Renal cortical epithelial cell (primary cell): Measurements from ENCODE around the gene THRB. TPM values are rescaled to one million over a fixed set of nuclear protein-coding genes. Genes with fewer than 3 reads are reported as not detected.

Experiments used
- DNase-seq: peaks from one replicate; pipeline ENCODE4 v3.0.0-alpha.2; 2011; ENCODE audit warnings: low read depth
- total RNA-seq: library from RNA; depleted of rRNA; stranded (reverse); fragments of >200 nt; gene quantifications from 2 replicates; pipeline ENCODE4 v1.2.3, GENCODE V29; 2014

THRB gene
- total RNA-seq, 1 donor from 2014 or later: 46.1 TPM

DNA sequence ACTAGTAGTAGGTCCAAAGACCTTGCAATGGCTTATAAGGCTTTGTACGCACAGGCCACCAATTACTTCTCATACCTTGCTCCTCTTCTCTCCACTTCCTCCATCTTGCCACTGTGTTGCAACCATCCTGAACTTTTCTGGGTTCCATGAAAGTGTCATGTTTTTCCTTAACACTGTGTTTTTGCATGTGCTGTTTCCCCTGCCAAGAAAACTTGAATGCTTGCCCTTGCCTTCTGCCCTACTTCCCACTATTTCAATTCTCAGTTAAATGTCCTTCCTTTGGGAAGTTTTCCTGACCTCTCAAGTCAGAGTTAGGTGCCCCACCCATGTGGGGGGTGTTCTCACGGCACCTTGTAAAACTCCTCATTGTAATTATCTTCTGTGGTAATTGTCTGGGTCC is 182.8 kb downstream of the THRB start:
- no peak for DNase-seq

DNA sequence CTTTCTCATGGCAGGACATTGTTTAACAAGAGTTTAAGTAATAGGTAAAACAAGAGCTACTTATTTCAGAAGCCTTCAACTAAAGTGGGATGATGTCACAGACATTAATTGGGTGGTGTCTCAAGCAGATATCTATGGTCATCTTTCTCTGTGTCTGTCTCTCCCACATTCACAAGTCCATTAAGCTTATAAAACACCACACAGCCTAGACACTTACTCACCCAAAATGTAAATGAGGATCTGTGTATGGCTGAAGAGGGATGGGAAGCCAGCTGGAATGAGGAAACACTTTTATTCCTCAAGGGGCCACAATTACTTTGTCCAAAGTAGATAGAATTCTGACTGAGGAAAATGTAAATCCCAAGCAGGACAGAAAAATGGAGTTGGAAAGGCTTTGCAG is 183.8 kb downstream of the THRB start:
- peak; percentile 36 for DNase-seq

GRCh38 chr3:24306518-24306917 is 188.1 kb downstream of the THRB start:
- DNase-seq: peak; percentile 21

GRCh38 chr3:24305795-24306467 is 188.7 kb downstream of the THRB start:
- DNase-seq: peak; percentile 44

DNA sequence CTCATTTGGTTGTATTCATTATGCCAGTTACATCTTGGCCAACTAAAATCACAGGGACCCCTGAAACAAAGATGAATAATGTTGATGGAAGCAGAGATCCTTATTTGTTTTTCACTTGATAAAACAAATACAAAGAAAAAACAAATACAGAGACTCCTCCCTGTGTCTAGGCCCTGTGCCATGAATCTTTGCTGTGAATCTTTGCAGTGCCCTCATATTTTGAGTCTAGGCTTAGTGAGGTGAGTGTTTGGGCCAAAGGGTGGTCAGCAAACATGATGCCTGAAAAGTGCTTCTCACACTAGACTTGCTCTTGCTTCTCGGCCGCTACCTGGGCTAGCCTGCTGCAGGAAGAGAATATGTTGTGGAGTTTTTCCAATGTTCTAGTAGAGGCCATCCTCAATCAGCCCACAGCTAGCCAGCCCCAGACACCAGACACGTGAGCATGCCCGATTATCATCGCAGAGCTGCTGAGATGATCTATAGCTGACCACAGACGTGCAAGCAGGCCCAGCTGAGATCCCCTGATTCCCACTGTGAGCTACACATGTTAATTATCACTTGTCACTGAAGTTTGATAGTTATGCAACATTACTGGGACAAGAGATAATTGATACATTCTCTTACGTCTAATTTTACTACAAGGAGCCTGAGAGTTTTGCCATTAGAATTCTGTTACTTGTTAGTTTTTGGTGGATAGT is 191.4 kb downstream of the THRB start:
- no peak for DNase-seq

GRCh38 chr3:24302396-24302795 is 192.3 kb downstream of the THRB start:
- peak; percentile 98 for DNase-seq

- no peak for DNase-seq
Observed at GRCh38 chr3:24300949-24301348, 193.7 kb downstream of the THRB start.

DNA sequence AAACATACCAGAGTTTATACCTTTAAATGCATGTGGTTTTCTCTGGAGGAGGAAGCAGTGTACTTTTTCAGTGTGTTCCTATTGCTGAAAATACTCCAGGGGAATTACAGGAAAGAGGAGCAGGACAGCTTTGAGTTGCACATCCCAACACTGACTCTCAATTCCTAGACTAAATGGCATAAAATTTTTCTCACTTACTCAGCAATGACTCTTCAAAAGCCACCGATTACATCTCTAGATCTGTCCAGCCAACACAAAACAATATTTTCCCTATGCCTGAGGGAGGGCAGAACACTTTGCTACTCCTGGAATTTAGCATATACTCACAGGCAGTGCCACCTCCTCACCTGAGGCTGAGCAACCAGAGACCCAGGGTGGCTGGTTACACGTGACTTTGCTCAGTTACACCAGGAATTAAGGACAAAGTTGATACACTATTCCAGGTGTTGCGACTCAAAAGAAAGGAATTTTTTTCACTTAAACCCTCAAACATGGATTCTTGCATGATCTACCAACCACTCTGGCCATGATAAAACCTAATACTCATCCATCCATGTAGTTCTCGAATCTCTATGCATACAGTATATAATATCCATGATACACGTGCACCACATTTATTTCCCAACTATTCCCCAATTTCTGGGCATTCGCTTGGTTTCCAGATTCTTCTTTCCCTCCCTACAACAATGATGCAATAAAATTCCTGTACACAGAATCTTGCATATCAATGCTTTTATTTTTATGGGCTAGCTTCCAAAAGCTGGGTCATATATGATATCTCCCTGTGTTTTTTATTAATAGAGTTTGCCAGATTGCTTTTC is 194.6 kb downstream of the THRB start:
- peak; percentile 91 for DNase-seq

DNA sequence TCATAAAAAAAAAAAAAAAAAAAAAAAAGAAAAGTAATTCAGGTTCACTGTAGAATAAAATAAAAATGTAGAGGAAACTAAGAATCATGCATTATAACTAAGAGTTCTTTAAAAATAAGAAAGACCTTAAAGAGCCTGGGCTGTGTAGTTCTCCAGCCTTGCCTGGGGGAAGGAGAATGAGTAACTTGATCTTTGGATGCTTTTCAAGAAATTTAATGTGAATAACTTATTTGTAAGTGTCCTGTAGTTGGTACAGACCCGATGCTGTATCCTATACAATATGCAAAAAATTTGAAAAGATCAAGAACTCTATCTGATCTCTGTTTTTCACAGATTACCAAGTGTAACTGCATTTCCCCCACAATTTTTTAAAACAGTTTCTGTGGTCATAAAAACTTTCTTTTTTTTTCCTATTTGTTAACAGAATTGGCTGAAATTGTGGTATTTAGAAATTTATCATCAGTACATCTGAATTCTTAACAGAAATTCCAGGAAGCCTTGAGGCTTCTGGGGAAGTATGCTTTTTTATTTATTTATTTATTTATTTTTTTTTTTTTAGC is 195.3 kb downstream of the THRB start:
- DNase-seq: peak; percentile 82

DNA sequence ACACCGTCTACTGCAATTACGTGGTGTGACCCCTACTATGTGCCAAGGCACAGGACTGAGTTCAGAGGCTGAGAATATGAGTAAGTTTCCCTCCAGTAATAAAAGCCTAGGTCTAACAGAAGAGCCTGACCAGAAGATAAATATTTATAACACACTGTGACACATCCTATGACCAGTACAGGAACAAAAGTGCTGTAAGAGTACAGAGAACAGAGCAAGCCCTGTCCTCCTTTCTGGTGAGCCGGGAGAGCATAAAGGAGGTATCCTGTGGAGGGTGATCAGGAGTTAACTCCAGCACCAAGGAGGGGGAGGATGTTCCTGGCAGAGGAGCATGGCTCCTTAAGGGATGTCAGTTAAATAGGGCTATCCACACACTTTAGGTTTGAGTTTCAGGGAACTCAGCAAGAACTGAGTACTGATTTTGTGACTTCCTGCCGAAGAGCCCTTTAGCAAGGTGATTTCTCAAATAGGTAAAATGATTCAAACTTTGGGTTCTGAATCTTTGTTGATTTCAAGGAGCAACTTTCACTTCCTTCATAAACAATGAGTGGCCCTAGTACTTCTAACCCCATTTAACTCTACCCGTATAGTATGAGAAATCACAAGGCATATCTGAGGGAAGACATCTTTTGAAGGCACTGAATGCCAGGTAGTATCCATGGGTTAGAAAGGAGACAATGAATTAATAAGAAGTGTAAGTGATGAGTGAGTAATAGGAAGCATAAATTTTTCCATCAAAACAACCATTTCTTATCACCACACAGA is 198.0 kb downstream of the THRB start:
- no peak for DNase-seq

DNA sequence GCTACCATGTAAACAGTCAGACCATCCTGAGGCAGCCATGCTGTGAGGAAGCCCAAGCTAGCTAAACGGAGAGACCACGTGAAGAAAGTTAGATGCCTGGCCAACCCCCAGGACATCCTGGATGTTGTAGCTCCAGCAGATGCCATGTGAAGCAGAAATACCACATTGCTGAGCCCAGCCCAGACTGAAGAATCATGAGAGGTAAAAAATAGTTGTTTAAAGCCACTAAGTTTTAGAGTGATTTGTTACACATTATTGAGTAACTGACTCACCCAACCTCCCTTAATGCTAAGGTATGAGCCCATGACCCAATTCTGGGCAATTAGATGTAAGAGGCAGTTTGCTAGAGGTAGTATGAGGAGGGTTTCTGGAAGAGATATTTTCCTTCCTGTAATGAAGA is 200.5 kb downstream of the THRB start:
- DNase-seq: peak; percentile 62

GRCh38 chr3:24291646-24292045 is 203.0 kb downstream of the THRB start:
- no peak for DNase-seq

- DNase-seq: peak; percentile 88
Observed at GRCh38 chr3:24290596-24290995, 204.1 kb downstream of the THRB start.

DNA sequence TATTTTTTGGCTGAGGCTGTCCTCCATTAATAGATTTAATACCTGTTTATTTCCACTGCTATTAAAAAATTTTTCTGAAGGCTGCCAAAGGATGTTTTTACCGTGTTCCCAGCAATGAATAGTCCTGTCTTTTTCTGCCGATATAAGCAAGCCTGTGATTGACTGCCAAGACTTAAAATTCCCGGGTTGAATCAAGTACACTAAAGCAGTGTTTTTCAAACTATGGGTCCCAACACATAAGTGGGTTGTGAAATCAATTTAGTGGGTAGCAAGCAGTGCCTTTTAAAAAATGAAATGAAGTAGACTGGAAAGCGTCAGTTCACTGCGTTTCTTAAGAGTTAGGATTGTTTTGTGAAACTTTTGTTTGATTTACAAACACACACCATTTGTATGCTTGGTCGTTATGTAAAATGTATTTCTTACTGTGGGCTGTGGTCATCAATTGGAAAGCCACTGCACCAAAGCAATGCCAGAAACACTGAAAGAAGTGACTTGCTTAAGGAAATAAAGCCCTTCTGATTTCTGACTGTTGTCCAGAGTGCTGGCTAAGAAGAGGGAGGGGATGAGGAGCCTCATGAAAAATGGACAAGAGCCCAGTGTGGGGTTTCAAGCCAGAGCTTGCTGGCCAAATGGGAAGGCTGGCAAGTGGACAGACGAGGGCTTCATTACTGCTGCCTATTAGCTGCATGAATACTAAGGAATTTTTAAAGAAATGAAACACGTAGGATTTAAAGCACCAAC is 206.0 kb downstream of the THRB start:
- DNase-seq: no peak

- DNase-seq: no peak
Observed at GRCh38 chr3:24287755-24288450, 206.7 kb downstream of the THRB start.

DNA sequence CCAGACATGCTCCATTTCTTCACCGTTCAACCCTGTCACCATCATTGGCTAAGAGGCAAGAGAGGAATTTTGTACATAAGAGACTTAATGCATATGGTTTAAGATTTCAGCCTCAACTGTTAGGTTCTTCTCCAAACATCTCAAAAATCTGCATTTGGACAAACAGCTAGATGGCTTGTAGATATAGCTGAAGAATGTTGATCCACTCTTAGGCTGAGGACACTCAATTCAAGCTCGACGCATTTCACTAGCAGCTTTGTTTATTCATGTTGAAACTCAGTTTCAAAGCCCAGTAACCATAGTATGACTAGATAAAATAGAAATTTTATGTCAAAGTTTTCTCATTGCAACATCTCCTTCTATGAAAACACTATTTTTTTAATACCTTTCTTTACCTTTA is 208.2 kb downstream of the THRB start:
- DNase-seq: no peak

- DNase-seq: no peak
Observed at GRCh38 chr3:24278543-24278942, 216.1 kb downstream of the THRB start.

- DNase-seq: no peak
Observed at GRCh38 chr3:24273491-24273890, 221.2 kb downstream of the THRB start.

- DNase-seq: peak; percentile 67
Observed at GRCh38 chr3:24272875-24273274, 221.8 kb downstream of the THRB start.

- no peak for DNase-seq
Observed at GRCh38 chr3:24272408-24272807, 222.2 kb downstream of the THRB start.
